GM19099 (cell line): ENCODE results near the gene CLCN2.

Source experiments
- POLR2A ChIP-seq: IDR thresholded peaks from 3 replicates; pipeline ENCODE4 v1.6.1; 2011; ENCODE audit warnings: low read depth; ENCODE audit not compliant: insufficient read length; ENCODE audit errors: extremely low read depth

CLCN2 gene

DNA sequence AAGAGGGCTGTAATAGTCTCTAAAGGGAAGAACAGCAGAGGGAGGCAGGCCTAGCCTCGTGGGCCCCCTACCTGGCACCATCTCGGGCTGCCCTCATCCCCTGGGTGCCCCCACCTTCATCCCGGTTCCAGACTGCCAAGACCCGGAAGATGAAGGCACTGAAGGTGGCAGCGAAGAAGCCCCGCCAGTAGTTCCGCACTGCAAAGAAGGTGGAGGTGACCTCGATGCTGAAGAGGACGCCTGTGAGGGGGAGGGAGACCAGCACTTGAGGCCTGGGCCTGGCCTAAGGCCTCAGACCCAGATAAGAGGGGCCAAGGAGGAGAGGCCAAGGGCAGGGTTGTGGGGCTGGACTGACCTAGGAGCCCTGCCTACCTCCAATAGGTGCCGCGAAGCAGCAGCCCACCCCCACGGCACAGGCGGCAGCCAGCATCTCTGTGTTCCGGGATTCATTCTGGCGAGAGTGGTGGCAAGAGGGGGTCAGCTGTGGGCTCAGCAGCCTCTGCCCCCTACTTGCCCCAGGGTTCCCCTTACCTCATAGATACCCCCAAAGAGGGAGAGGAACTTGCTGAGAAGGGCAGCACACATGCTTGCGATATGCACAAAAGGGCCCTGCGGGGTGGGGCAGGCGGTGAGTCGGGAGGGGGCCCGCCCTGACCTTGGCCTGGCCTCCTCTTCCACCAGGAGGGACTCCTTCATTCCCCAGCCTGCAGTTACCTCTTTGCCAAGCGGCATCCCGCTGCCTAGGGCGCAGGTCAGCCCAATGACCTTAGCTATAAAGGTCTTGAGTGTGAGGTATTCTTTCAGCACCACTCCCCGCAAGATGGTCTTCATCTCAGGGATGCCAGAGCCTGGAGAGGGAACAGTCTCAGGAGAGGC is 3.9 kb downstream of the CLCN2 start:
- no peak for TF ChIP-seq POLR2A

DNA sequence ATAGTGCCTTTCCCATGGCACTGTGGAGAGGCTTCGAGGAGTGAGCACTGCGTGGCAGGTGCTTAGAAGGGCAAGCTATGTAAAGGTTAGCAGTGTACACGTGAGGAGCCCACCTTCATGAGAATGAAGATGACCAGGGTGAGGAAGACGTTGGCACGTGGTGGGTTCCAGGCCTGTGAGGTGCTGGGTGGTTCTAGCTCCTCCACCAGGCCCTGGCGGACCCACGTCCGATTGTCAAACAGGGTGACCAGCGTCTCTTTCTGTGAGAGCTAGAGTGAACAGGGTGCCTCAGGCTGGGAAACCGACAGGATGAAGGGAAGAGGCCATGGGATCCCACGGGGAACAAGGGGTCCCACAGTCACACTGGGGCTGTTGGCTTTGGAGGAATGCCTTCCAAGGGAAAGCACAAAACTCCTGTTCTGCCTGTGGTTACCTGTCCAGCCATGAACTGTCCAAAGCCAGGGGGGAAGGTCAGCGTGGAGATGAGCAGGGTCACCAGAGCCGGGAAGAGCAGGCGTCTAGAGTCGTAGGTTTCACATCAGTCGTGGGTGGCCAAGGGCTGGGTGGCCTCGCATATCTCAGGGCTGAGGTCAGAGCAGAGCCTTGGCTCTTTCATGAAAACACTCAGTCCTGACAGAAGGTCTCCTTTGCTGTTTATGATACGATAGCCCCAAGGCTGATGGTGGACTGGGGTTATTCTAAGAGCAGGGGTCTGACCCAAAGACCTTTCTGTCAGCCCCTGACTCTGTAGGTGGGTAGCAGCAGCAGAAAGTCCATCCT is 6.0 kb downstream of the CLCN2 start:
- no peak for TF ChIP-seq POLR2A

DNA sequence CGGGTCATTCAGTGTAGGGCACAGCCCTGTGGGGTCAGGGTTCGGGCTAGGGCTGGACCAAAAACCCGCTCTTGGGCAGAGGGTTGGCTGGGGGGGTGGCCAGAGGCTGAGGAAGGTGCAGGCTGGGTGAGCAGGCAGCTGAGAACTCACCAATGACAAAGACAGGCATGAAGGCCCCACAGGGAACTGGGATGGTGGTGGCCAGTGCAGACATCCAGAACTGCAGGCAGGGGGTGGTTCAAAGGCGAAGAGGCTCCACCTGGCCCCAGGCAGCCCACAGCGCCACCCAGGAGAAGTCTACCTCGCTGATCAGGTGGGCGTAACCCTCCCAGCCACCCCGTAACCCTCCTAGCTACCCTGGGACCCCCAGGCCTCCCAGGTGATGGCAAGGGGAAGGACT is 6.7 kb downstream of the CLCN2 start:
- TF ChIP-seq POLR2A = no peak

DNA sequence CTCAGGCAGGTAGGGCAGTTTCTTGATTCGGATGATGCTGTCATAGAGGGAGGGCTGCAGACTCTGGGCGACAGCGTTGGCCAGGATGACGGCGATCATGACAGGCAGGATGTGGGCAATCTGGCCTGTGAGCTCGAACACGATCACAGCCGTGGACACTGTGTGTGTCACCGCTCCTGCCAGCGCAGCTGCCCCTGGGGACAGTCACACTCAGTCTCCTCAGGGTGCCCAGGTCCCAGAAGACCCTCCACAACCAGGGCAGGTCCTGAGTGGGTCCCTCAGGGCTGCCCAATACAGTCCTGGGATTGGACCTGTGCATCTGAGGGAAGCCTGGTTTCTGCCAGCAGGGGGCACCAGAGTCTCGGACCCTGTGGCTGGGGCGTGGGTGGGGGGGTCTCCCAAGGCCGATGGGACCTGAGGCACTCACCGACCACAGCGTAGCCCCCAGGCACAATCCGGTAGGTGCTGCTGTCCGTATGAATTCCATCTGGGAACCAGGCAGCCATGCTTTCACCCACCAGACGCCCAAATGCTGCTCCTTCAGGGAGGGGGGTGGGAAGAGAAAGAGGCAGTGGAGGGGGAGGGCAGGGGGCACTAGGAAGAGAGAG is 7.2 kb downstream of the CLCN2 start:
- no peak for TF ChIP-seq POLR2A

DNA sequence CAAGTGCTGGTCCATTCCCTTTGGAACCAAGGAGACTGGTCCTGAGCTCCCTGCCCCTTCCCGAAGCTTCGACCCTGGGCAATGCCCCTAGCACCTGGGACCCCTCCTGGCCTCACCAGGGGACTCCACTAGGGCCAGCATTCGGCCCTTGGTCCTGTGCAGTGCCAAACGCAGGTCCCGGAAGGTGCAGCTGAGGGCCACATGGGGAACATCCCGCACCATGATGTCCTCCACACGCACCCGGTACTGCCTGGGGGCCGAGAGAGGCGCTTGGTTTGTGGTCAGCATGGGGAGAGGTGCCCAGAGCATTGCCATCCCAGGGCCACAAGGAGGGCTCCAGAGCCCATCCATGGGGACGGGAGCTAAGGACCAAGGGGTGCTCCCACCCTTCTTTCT is 7.9 kb downstream of the CLCN2 start:
- no peak for TF ChIP-seq POLR2A

DNA sequence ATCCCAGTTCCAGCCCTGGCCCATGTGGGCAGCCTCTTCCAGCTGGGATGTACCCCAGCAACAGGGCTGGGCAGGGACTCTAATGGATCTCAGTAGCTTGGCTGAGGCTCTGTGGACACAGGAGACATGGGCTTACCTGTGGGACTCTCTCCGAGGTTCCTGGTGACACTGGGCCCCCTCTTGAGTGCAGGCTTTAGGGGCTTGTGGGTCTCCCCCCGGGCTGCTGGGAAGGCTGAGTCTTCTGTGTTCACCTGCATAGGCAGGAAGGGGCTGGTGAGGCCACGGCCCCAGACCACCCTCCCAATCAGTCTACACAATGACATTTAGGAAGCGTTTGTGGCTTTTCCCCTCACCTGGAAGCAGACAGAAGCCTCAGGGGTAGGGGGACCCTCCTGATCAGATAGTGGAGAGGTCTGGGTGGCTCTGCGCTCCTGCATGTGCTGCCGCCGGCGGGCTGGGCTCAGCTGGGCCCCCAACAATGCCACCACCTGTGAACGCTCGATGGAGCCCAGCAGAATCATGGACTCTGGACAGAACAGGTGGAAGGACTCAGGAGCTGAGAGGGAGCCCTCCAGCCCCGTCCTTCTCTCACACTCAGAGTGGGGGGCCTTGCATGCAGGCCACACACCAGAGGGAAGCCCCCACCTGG is 8.4 kb downstream of the CLCN2 start:
- TF ChIP-seq POLR2A = no peak

DNA sequence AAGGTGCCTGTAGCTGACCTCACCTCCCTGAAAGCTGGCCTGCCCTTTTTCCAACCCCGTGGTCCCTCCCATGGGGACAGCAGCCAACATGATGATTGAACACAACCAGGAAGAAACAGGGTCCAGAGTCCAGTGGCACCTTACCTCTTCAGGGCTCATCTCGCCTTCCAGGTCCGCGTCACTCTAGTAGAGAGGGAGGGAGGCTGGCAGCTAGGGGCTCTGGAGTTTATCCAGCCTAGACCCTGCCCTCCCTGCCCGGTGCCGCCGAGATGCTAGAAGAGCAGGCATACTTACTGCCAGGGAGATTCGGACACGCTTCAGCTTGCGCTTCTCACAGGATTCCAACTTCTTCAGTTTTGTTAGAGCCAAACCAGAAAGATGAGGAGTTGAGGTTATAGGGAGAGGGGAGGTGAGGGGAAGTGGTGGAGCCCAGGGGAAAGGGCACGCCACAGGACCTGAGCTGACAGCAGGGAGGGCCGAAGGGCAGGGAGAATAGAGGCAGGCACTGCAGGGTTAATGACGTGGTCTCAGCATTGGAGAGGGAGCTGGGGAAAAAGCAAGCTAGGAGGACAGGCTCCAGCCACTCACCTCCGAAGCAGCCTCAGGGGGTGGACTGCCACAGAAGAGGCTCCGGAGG is 9.1 kb downstream of the CLCN2 start:
- no peak for TF ChIP-seq POLR2A

DNA sequence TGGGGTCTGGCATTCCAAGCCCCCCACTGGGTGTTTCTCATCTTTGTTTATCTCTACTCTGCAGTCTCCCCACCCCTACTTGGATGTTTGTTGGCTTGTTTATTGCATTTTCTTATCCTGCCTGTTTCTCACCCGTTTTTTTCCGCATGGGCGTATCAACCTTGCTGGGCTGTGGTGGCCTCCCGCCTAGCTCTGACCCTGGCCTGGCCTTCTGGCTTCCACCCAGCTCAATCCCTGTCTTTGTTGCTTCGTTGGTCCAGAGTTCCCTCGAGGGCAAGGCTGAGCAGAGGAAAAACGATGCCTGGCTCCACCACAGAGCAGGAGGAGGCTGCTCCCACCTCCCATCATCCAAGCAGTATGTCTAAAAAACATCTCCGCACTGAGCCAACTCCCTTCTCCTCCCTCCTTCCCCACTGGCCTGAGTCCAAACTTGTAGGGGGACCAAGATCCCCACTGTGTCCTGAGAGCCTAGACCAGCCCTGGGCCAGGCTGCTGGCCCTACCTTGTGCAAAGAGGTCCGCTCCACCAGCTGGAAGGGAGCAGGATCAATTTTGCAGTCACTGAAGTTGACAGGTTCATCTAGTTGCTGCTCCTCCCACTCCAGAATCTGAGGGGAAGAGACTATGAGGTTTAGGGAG is 9.8 kb downstream of the CLCN2 start:
- TF ChIP-seq POLR2A = no peak

DNA sequence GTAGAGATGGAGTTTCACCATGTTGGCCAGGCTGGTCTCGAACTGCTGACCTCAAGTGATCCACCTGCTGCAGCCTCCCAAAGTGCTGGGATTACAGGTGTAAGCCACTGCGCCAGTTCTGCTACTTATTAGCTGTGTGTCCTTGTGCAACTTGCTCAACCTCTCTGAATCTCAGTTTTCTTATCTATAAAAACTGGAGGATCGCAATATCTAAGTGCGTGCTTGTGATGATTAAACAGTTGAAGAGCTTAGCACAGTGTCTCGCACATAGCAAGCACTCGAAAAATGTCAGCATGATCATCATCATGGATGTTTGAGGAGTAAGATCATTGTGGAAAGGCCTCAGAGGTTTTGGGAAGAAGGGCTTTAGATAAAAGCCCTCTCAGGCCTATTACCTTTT is 10.8 kb downstream of the CLCN2 start:
- no peak for TF ChIP-seq POLR2A

DNA sequence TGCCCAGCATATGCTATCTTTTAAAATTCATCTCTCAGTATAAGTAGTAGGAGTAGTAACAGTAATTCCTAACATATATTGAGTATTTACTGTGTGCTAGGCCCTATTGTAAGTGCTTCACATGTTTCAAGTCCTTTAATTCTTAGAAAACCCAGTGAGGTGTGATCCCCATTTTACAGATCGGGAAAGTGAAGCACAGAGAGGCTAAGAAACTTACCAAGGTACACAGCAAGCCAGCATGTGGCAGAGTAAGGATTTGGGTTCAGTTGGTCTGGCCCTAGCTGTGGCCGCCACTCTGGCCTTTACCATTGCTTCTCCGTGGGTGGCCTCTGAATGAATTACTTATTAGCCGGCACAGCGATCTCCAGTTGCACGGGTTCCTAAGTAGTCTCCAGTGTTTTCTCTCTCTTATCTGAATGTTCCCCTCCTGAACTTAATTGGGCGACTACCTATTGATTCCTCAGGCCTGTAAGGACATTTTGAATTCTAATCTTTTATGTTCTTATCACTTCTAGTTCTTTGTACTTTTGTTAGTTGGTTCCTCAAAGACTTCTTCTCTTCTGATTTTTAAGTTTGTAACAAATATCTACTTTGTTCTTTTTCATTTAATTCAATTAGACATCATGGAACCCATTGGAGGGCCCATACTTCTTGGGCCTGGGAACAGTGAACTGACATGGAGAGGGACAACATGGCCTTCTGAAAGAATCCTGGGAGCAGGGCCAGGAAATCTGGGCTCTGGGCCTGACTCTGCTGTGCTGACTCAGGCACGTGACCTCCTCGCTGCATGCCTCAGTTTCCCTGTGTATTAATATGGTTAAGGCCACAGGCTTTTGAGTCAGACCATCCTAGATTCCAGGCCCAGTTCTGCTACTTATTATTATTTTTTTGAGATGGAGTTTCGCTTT is 11.6 kb downstream of the CLCN2 start:
- no peak for TF ChIP-seq POLR2A

DNA sequence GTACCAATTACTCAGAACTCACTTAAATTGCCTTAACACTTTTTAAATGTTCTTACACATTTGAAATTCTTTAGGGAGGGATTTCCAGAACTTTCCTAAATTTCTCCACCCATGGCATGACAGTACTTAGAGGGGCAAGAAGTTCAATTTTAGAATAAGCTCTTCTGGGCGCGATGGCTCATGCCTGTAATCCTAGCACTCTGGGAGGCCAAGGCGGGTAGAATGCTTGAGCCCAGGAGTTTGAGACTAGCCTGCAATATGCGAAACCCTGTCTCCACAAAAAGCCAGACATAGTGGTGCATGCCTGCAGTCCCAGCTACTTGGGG is 13.4 kb downstream of the CLCN2 start:
- no peak for TF ChIP-seq POLR2A

DNA sequence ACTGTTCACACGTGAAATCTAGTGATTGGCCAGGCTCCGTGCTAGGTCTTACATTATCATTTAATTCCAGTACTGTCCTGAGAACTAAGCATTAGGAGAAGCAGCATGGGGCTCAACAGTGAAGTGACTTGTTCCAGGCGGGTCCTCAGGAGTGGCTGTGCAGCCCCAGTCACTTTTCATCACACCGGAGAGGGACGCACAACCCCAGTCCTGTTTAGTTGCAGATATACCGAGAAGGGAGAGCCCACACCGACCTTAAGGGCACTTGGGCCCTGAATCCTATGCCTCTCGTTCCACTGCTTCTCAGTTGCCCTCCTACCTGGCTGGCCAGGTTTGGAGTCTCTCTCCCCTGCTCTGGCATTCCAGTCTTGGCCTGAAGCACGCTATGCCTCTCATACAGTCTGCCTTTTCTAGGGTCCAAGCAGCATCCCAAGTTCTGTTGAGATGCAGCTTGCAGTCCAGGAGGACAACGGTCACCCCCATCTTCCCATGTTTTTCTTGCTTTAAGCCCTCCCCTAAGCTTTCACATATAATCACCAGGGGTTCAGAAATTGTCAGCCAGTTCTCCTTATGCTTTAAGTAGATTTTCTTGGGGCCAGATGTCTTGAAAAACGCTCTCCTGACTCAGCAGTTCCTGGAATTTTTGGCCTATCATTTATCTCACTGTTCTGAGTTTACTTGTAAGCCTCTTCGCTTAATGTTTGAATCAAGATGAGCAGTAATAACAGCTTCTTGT is 13.9 kb downstream of the CLCN2 start:
- TF ChIP-seq POLR2A = no peak
